Measurements from ENCODE around the gene MPHOSPH10. TPM values are rescaled to one million over a fixed set of nuclear protein-coding genes. Genes with fewer than 3 reads are reported as not detected.

Gene MPHOSPH10, protein sequence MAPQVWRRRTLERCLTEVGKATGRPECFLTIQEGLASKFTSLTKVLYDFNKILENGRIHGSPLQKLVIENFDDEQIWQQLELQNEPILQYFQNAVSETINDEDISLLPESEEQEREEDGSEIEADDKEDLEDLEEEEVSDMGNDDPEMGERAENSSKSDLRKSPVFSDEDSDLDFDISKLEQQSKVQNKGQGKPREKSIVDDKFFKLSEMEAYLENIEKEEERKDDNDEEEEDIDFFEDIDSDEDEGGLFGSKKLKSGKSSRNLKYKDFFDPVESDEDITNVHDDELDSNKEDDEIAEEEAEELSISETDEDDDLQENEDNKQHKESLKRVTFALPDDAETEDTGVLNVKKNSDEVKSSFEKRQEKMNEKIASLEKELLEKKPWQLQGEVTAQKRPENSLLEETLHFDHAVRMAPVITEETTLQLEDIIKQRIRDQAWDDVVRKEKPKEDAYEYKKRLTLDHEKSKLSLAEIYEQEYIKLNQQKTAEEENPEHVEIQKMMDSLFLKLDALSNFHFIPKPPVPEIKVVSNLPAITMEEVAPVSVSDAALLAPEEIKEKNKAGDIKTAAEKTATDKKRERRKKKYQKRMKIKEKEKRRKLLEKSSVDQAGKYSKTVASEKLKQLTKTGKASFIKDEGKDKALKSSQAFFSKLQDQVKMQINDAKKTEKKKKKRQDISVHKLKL
- 37.9 to 46.9 TPM (median 38.8 TPM) in 5 replicates for total RNA-seq (2022; extraction: Qiagen RNA extraction)

GRCh38 chr2:71130152-71130904 is at the start of gene MPHOSPH10, which contains the start of gene MCEE:
Gene MPHOSPH10 (plus strand): TSS chr2:71130634. CDS start chr2:71130666, 32 bp downstream.
Gene MCEE (minus strand): TSS chr2:71130229. CDS start chr2:71130219, 10 bp downstream.

Other genes starting within 250 kb of the MPHOSPH10 start
- gene VAX2, start 230.1 kb upstream of the MPHOSPH10 start, total RNA-seq (2022; extraction: Qiagen RNA extraction) = 3.4 to 5.6 TPM (median 4.4 TPM) in 5 replicates
- 2.0 to 2.7 TPM (median 2.2 TPM) in 5 replicates for gene ATP6V1B1, start 194.7 kb upstream of the MPHOSPH10 start, total RNA-seq (2022; extraction: Qiagen RNA extraction)
- gene ANKRD53, start 152.0 kb upstream of the MPHOSPH10 start, total RNA-seq (2022; extraction: Qiagen RNA extraction) = 0.11 to 0.30 TPM (median 0.16 TPM) in 3 of 5 replicates, not detected in the others
- 75.0 to 81.6 TPM (median 80.7 TPM) in 5 replicates for gene TEX261, start 135.8 kb upstream of the MPHOSPH10 start, total RNA-seq (2022; extraction: Qiagen RNA extraction)
- gene NAGK, start 62.0 kb upstream of the MPHOSPH10 start, total RNA-seq (2022; extraction: Qiagen RNA extraction) = 63.2 to 84.5 TPM (median 82.7 TPM) in 5 replicates
- gene MCEE, start 405 bp upstream of the MPHOSPH10 start, total RNA-seq (2022; extraction: Qiagen RNA extraction) = 10.1 to 13.5 TPM (median 13.1 TPM) in 5 replicates
- gene PAIP2B, start 96.5 kb downstream of the MPHOSPH10 start, total RNA-seq (2022; extraction: Qiagen RNA extraction) = 0.22 to 0.34 TPM (median 0.26 TPM) in 5 replicates
- gene ZNF638, start 201.1 kb downstream of the MPHOSPH10 start, total RNA-seq (2022; extraction: Qiagen RNA extraction) = 49.8 to 73.4 TPM (median 58.4 TPM) in 5 replicates